PC-9 (cell line): ENCODE data around the gene STC2.

Source experiments
- CTCF ChIP-seq: fragments of 200-600 bp; sonication (generic); conservative IDR thresholded peaks from 2 replicates; pipeline ENCODE4 v1.6.1; 2017; ENCODE audit warnings: mixed run types, antibody characterized with exemption, mild to moderate bottlenecking, moderate library complexity
- EZH2 ChIP-seq: fragments of 200-600 bp; sonication (generic); IDR thresholded peaks from 2 replicates; pipeline ENCODE4 v1.8.0; 2017; ENCODE audit warnings: antibody characterized with exemption, low read depth

GRCh38 chr5:173314166-173314952 lies 13.9 kb downstream of the STC2 start:
- TF ChIP-seq CTCF: no peak
- TF ChIP-seq EZH2: no peak
